ENCODE results near the gene WDR83.

WDR83 gene

DNA sequence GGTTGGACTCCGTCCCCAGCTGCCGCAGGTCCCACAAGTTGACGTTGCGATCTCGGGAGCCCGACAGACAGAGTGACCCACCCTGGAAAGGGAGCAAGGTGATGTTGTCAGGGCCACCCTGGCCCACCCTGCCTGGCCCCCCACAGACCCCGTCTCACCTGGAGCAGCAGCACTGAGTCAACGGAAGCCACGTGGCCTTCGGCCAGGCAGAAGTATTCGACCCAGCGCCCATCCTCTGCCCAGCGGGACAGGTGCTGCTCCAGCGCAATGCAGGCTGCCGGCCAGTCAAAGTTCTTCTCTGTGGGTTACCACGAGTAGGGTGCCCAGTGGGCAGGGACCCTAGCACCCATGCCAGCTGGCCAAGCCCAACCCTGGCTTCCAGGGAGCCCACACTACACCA lies 28.0 kb downstream of the WDR83 start:
- Histone ChIP-seq H2BK5ac (ENCODE audit: low read depth, low read length, poor library complexity) (no peak overlapping the region), H3K9ac (ENCODE audit: low read length) (no peak overlapping the region), H4K91ac (ENCODE audit: low read depth, low read length) (no peak overlapping the region), H3K4me2 (ENCODE audit: low read length) (no peak overlapping the region), H2BK12ac (ENCODE audit: low read length) (no peak overlapping the region), H3K27ac (ENCODE audit: low read depth, low read length) (no peak overlapping the region), H3K23ac (ENCODE audit: low read length) (no peak overlapping the region), H3K4ac (ENCODE audit: low read depth, low read length) (no peak overlapping the region), H3K36me3 (ENCODE audit: control insufficient read depth in 1 of 2, insufficient read depth in 2 of 2, low read length in 2 of 2) (peaks cover 14 to 16% of the 10 kb centered on the region in 2 experiments), H4K8ac (ENCODE audit: low read depth, low read length) (no peak overlapping the region), H3K79me2 (ENCODE audit: control insufficient read depth, insufficient read depth, low read length, poor library complexity) (peaks cover 4% of the 10 kb centered on the region), H4K12ac (ENCODE audit: low read depth, low read length) (no peak overlapping the region), H3K27me3 (ENCODE audit: insufficient read depth, low read length) (no peaks in the 10 kb centered on the region), H3K9me3 (ENCODE audit: insufficient read depth, low read depth, low read length) (peaks cover 2% of the 10 kb centered on the region), H2BK120ac (ENCODE audit: insufficient read depth, low read length, poor library complexity) (no peak overlapping the region), H3K18ac (ENCODE audit: low read length) (no peak overlapping the region), H2AK5ac (ENCODE audit: low read length) (no peak overlapping the region), H3K14ac (ENCODE audit: low read length) (no peak overlapping the region), H3K4me1 (ENCODE audit: control insufficient read depth in 1 of 2, insufficient read depth in 2 of 2, low read length in 2 of 2) (peaks cover 3 to 5% of the 10 kb centered on the region in 2 experiments), H3K79me1 (ENCODE audit: low read length) (peaks cover 2% of the 10 kb centered on the region), H3K4me3 (ENCODE audit: low read depth, low read length) (no peak overlapping the region), H2AFZ (ENCODE audit: insufficient read depth, low read length, poor library complexity) (no peak overlapping the region)
- DNase-seq = no peak
- no CpG with 5 or more reads among the region's 16 CpGs for WGBS (ENCODE audit: extremely low coverage, insufficient coverage, insufficient read length)

DNA sequence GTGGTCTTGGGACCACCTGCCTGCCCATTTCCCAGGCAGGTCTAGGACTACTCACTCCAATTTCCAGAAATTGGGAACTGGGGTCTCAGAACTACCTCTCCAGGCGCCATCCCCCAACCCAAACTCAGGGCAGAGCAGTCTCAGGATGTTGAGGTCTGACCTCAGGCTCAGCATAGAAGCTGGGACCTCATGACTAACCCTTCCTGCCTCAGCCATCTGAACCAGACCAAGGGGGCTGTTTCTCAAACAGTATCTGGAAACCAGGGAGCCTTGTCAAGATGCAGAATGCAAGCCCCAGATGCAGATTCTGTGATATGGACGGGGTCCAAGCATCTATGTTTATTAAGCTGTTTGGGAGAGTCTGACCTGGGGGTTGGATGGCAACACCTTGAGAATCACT lies 28.5 kb downstream of the WDR83 start:
- Histone ChIP-seq H3K79me2 (ENCODE audit: control insufficient read depth, insufficient read depth, low read length, poor library complexity) (peaks cover 4% of the 10 kb centered on the region), H3K27ac (ENCODE audit: low read depth, low read length) (no peak overlapping the region)
- no peak for DNase-seq

DNA sequence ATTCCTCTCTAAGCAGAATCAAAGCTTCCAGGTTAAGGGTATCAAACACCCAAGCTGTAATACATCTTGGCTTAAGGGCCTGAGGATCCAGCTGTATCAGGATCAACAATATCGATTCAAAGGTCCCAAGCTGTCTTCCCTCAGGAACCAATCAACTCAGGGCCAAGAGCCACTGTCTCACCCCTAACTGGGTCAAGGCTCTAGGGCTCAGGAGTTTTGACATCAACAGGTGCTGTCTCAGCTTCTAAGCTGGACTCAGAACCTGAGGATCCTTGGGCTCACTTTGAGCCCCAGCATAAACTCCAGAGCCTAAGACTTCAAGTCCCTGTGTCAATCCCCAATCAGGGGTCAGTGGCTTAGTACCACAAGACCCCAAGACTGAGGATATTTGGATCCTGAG lies 28.9 kb downstream of the WDR83 start:
- H3K9me3 ChIP-seq (ENCODE audit: insufficient read depth, low read depth, low read length) = peaks cover 2% of the 10 kb centered on the region
- peak overlapping the region; percentile 91 for H3K4me3 ChIP-seq (ENCODE audit: low read depth, low read length)
- H3K4me2 ChIP-seq (ENCODE audit: low read length) = peak overlapping the region; percentile 96
- peaks cover 4% of the 10 kb centered on the region for H3K79me2 ChIP-seq (ENCODE audit: control insufficient read depth, insufficient read depth, low read length, poor library complexity)
- H3K4me1 ChIP-seq (ENCODE audit: control insufficient read depth in 1 of 2, insufficient read depth in 2 of 2, low read length in 2 of 2) = peaks cover 3 to 5% of the 10 kb centered on the region in 2 experiments
- H3K79me1 ChIP-seq (ENCODE audit: low read length) = peaks cover 2% of the 10 kb centered on the region
- no peak overlapping the region for H3K23ac ChIP-seq (ENCODE audit: low read length)
- H2AFZ ChIP-seq (ENCODE audit: insufficient read depth, low read length, poor library complexity) = no peak overlapping the region
- H3K18ac ChIP-seq (ENCODE audit: low read length) = no peak overlapping the region
- no peak overlapping the region for H4K8ac ChIP-seq (ENCODE audit: low read depth, low read length)
- WGBS (ENCODE audit: extremely low coverage, insufficient coverage, insufficient read length) = no CpG with 5 or more reads among the region's 1 CpG
- no peak overlapping the region for H2BK5ac ChIP-seq (ENCODE audit: low read depth, low read length, poor library complexity)
- H4K12ac ChIP-seq (ENCODE audit: low read depth, low read length) = no peak overlapping the region
- no peak overlapping the region for H3K14ac ChIP-seq (ENCODE audit: low read length)
- H4K91ac ChIP-seq (ENCODE audit: low read depth, low read length) = no peak overlapping the region
- no peak overlapping the region for H3K4ac ChIP-seq (ENCODE audit: low read depth, low read length)
- H3K36me3 ChIP-seq (ENCODE audit: control insufficient read depth in 1 of 2, insufficient read depth in 2 of 2, low read length in 2 of 2) = peaks cover 19 to 24% of the 10 kb centered on the region in 2 experiments
- no peak overlapping the region for H3K27ac ChIP-seq (ENCODE audit: low read depth, low read length)
- H2BK120ac ChIP-seq (ENCODE audit: insufficient read depth, low read length, poor library complexity) = no peak overlapping the region
- no peak overlapping the region for H2AK5ac ChIP-seq (ENCODE audit: low read length)
- H3K9ac ChIP-seq (ENCODE audit: low read length) = peak overlapping the region; percentile 55
- DNase-seq = no peak
- no peak overlapping the region for H2BK12ac ChIP-seq (ENCODE audit: low read length)
- no peaks in the 10 kb centered on the region for H3K27me3 ChIP-seq (ENCODE audit: insufficient read depth, low read length)

More for the DNA sequence above, 28.5 kb downstream of the WDR83 start:
- no peak overlapping the region for H4K91ac ChIP-seq (ENCODE audit: low read depth, low read length)
- H3K23ac ChIP-seq (ENCODE audit: low read length) = no peak overlapping the region
- no peak overlapping the region for H2BK120ac ChIP-seq (ENCODE audit: insufficient read depth, low read length, poor library complexity)
- no peak overlapping the region for H2BK5ac ChIP-seq (ENCODE audit: low read depth, low read length, poor library complexity)
- no peak overlapping the region for H4K8ac ChIP-seq (ENCODE audit: low read depth, low read length)
- H2AK5ac ChIP-seq (ENCODE audit: low read length) = no peak overlapping the region
- H3K18ac ChIP-seq (ENCODE audit: low read length) = no peak overlapping the region
- H2AFZ ChIP-seq (ENCODE audit: insufficient read depth, low read length, poor library complexity) = no peak overlapping the region
- peaks cover 2% of the 10 kb centered on the region for H3K79me1 ChIP-seq (ENCODE audit: low read length)
- H3K14ac ChIP-seq (ENCODE audit: low read length) = no peak overlapping the region
- H3K4me1 ChIP-seq (ENCODE audit: control insufficient read depth in 1 of 2, insufficient read depth in 2 of 2, low read length in 2 of 2) = peaks cover 3 to 5% of the 10 kb centered on the region in 2 experiments
- no peaks in the 10 kb centered on the region for H3K27me3 ChIP-seq (ENCODE audit: insufficient read depth, low read length)
- H3K9me3 ChIP-seq (ENCODE audit: insufficient read depth, low read depth, low read length) = peaks cover 2% of the 10 kb centered on the region
- WGBS (ENCODE audit: extremely low coverage, insufficient coverage, insufficient read length) = no CpG with 5 or more reads among the region's 2 CpGs
- no peak overlapping the region for H3K9ac ChIP-seq (ENCODE audit: low read length)
- H3K4me3 ChIP-seq (ENCODE audit: low read depth, low read length) = no peak overlapping the region
- no peak overlapping the region for H4K12ac ChIP-seq (ENCODE audit: low read depth, low read length)
- H3K4me2 ChIP-seq (ENCODE audit: low read length) = no peak overlapping the region
- no peak overlapping the region for H2BK12ac ChIP-seq (ENCODE audit: low read length)
- no peak overlapping the region for H3K4ac ChIP-seq (ENCODE audit: low read depth, low read length)
- peaks cover 16 to 20% of the 10 kb centered on the region in 2 experiments for H3K36me3 ChIP-seq (ENCODE audit: control insufficient read depth in 1 of 2, insufficient read depth in 2 of 2, low read length in 2 of 2)

DNA sequence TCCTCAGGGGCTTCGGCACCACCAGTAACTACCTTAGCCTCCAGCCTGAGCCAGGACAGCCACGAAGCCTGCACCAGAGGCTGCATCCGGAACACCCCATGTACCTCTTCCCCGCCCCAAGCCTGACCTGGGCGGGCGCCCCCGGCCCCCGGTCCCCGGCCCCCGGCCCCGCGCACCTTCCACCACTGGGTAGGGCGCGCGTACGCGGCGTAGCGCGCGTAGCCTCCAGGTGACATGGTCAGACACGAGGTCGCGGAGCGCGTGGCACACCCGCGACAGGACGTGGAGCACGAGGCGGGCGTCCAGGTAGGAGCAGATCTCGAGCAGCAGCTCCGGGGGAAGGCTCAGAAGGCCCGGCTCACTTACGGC lies 29.4 kb downstream of the WDR83 start:
- no peak for DNase-seq
- H3K4me3 ChIP-seq (ENCODE audit: low read depth, low read length) = peak overlapping the region; percentile 91
- peaks cover 4% of the 10 kb centered on the region for H3K79me2 ChIP-seq (ENCODE audit: control insufficient read depth, insufficient read depth, low read length, poor library complexity)
- peaks cover 23 to 29% of the 10 kb centered on the region in 2 experiments for H3K36me3 ChIP-seq (ENCODE audit: control insufficient read depth in 1 of 2, insufficient read depth in 2 of 2, low read length in 2 of 2)
- H3K4me2 ChIP-seq (ENCODE audit: low read length) = peak overlapping the region; percentile 96
- peak overlapping the region; percentile 22 for H4K91ac ChIP-seq (ENCODE audit: low read depth, low read length)
- peak overlapping the region; percentile 24 for H4K12ac ChIP-seq (ENCODE audit: low read depth, low read length)
- no peak overlapping the region for H3K23ac ChIP-seq (ENCODE audit: low read length)
- H2AK5ac ChIP-seq (ENCODE audit: low read length) = no peak overlapping the region
- H4K8ac ChIP-seq (ENCODE audit: low read depth, low read length) = peak overlapping the region; percentile 90
- H3K27ac ChIP-seq (ENCODE audit: low read depth, low read length) = no peak overlapping the region
- H3K9me3 ChIP-seq (ENCODE audit: insufficient read depth, low read depth, low read length) = peaks cover 2% of the 10 kb centered on the region
- peak overlapping the region; percentile 24 for H3K14ac ChIP-seq (ENCODE audit: low read length)
- no CpG with 5 or more reads among the region's 36 CpGs for WGBS (ENCODE audit: extremely low coverage, insufficient coverage, insufficient read length)
- H2BK12ac ChIP-seq (ENCODE audit: low read length) = no peak overlapping the region
- H2BK5ac ChIP-seq (ENCODE audit: low read depth, low read length, poor library complexity) = no peak overlapping the region
- no peak overlapping the region for H2BK120ac ChIP-seq (ENCODE audit: insufficient read depth, low read length, poor library complexity)
- no peak overlapping the region for H3K18ac ChIP-seq (ENCODE audit: low read length)
- no peak overlapping the region for H3K4ac ChIP-seq (ENCODE audit: low read depth, low read length)
- H3K4me1 ChIP-seq (ENCODE audit: control insufficient read depth in 1 of 2, insufficient read depth in 2 of 2, low read length in 2 of 2) = peaks cover 3 to 5% of the 10 kb centered on the region in 2 experiments
- H3K27me3 ChIP-seq (ENCODE audit: insufficient read depth, low read length) = no peaks in the 10 kb centered on the region
- H3K79me1 ChIP-seq (ENCODE audit: low read length) = peaks cover 2% of the 10 kb centered on the region
- H2AFZ ChIP-seq (ENCODE audit: insufficient read depth, low read length, poor library complexity) = peak overlapping the region; percentile 75
- H3K9ac ChIP-seq (ENCODE audit: low read length) = peak overlapping the region; percentile 74

Data from trophoblast cell (in vitro differentiated cells and primary cell).